Measurements from ENCODE around the gene PPP1R1A.

- TF ChIP-seq CTCF (IDR thresholded peaks at IDR 0.05) (no peak), POLR2A (IDR thresholded peaks at IDR 0.05) (no peak)
Measured at GRCh38 chr12:54566792-54567191, 21.7 kb downstream of the PPP1R1A start.
